ENCODE data around the gene LAMA2.

The LAMA2 gene

GRCh38 chr6:129542705-129543104 lies 659.8 kb downstream of the LAMA2 start:
- Histone ChIP-seq H3K4me3 (ENCODE audit: low read length) (no peak overlapping the region), H3K9me3 (ENCODE audit: insufficient read depth, low read length) (no peaks in the 10 kb centered on the region), H3K27ac (ENCODE audit: low read length) (no peak overlapping the region), H3K4me2 (ENCODE audit: low read length) (no peak overlapping the region), H2AFZ (ENCODE audit: low read depth, low read length) (no peak overlapping the region), H4K20me1 (ENCODE audit: insufficient read depth, low read length) (no peaks in the 10 kb centered on the region), H3K36me3 (replicated peaks; ENCODE audit: low read depth, low read length) (no peaks in the 10 kb centered on the region), H3K27me3 (ENCODE audit: low read depth, low read length) (no peaks in the 10 kb centered on the region), H3K9ac (ENCODE audit: low read length) (no peak overlapping the region), H3K79me2 (ENCODE audit: low read length) (no peaks in the 10 kb centered on the region), H3K4me1 (ENCODE audit: low read length) (no peaks in the 10 kb centered on the region)
- TF ChIP-seq CTCF (IDR thresholded peaks at IDR 0.05; ENCODE audit: low read depth, low read length) (no peak), EZH2phosphoT487 (IDR thresholded peaks at IDR 0.05; ENCODE audit: low read depth) (no peak)

- H3K9me3 ChIP-seq (ENCODE audit: insufficient read depth, low read length): no peaks in the 10 kb centered on the region
- no peaks in the 10 kb centered on the region for H3K36me3 ChIP-seq (replicated peaks; ENCODE audit: low read depth, low read length)
- H3K4me2 ChIP-seq (ENCODE audit: low read length): no peak overlapping the region
- TF ChIP-seq EZH2phosphoT487 (IDR thresholded peaks at IDR 0.05; ENCODE audit: low read depth) (no peak), CTCF (IDR thresholded peaks at IDR 0.05; ENCODE audit: low read depth, low read length) (no peak)
- H3K4me3 ChIP-seq (ENCODE audit: low read length): no peak overlapping the region
- no peak overlapping the region for H3K27ac ChIP-seq (ENCODE audit: low read length)
- no peaks in the 10 kb centered on the region for H3K79me2 ChIP-seq (ENCODE audit: low read length)
- no peak overlapping the region for H2AFZ ChIP-seq (ENCODE audit: low read depth, low read length)
- H4K20me1 ChIP-seq (ENCODE audit: insufficient read depth, low read length): no peaks in the 10 kb centered on the region
- H3K4me1 ChIP-seq (ENCODE audit: low read length): no peaks in the 10 kb centered on the region
- no peaks in the 10 kb centered on the region for H3K27me3 ChIP-seq (ENCODE audit: low read depth, low read length)
- no peak overlapping the region for H3K9ac ChIP-seq (ENCODE audit: low read length)
These were observed 661.0 kb downstream of the LAMA2 start for GRCh38 chr6:129543981-129544380.

GRCh38 chr6:129544892-129545612 lies 662.1 kb downstream of the LAMA2 start:
- Histone ChIP-seq H3K4me3 (ENCODE audit: low read length) (no peak overlapping the region), H4K20me1 (ENCODE audit: insufficient read depth, low read length) (no peaks in the 10 kb centered on the region), H3K36me3 (replicated peaks; ENCODE audit: low read depth, low read length) (no peaks in the 10 kb centered on the region), H3K9me3 (ENCODE audit: insufficient read depth, low read length) (no peaks in the 10 kb centered on the region), H3K27me3 (ENCODE audit: low read depth, low read length) (no peaks in the 10 kb centered on the region), H3K4me1 (ENCODE audit: low read length) (no peaks in the 10 kb centered on the region), H3K9ac (ENCODE audit: low read length) (no peak overlapping the region), H2AFZ (ENCODE audit: low read depth, low read length) (no peak overlapping the region), H3K4me2 (ENCODE audit: low read length) (no peak overlapping the region), H3K27ac (ENCODE audit: low read length) (no peak overlapping the region), H3K79me2 (ENCODE audit: low read length) (no peaks in the 10 kb centered on the region)
- TF ChIP-seq EZH2phosphoT487 (IDR thresholded peaks at IDR 0.05; ENCODE audit: low read depth): no peak
- no peak for TF ChIP-seq CTCF (IDR thresholded peaks at IDR 0.05; ENCODE audit: low read depth, low read length)

DNA sequence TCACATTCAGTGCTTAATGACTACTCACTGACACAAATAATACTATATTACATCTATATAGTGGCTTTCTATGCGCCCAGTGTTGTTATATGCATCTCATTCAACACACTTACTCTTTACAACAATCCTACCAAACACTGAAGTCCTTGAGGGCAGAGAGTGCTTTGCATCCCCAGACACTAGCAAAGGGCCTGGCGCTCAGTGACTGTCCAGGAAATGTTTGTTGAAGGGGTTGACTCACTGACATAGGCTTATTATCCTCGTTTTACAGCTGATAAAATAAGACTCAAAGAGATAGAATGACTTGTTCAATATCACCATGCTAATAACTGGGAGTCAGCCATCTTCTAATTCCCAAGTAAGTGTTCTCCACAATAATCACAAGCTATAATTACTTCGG lies 663.8 kb downstream of the LAMA2 start:
- no peak for TF ChIP-seq EZH2phosphoT487 (IDR thresholded peaks at IDR 0.05; ENCODE audit: low read depth)
- no peak for TF ChIP-seq CTCF (IDR thresholded peaks at IDR 0.05; ENCODE audit: low read depth, low read length)
- no peak overlapping the region for H3K4me2 ChIP-seq (ENCODE audit: low read length)

More for the DNA sequence above, 663.8 kb downstream of the LAMA2 start:
- no peaks in the 10 kb centered on the region for H3K9me3 ChIP-seq (ENCODE audit: insufficient read depth, low read length)
- no peaks in the 10 kb centered on the region for H3K36me3 ChIP-seq (replicated peaks; ENCODE audit: low read depth, low read length)
- H3K27ac ChIP-seq (ENCODE audit: low read length): no peak overlapping the region
- no peak overlapping the region for H3K4me3 ChIP-seq (ENCODE audit: low read length)
- no peaks in the 10 kb centered on the region for H3K4me1 ChIP-seq (ENCODE audit: low read length)
- no peaks in the 10 kb centered on the region for H4K20me1 ChIP-seq (ENCODE audit: insufficient read depth, low read length)
- no peaks in the 10 kb centered on the region for H3K79me2 ChIP-seq (ENCODE audit: low read length)
- H2AFZ ChIP-seq (ENCODE audit: low read depth, low read length): no peak overlapping the region
- H3K9ac ChIP-seq (ENCODE audit: low read length): no peak overlapping the region
- no peaks in the 10 kb centered on the region for H3K27me3 ChIP-seq (ENCODE audit: low read depth, low read length)
